NCI-H2107 (cell line): ENCODE measurements around the gene FSTL5.
"Not testable (repeated sequence)": the region's sequence is repeated elsewhere in the genome, so short reads cannot be mapped to it uniquely, and the experiment has no call there.

ENCODE experiments used
- DNase-seq: peaks from one replicate; lab custom pipeline; 2025; lab: John Stamatoyannopoulos, UW

The FSTL5 gene

DNA sequence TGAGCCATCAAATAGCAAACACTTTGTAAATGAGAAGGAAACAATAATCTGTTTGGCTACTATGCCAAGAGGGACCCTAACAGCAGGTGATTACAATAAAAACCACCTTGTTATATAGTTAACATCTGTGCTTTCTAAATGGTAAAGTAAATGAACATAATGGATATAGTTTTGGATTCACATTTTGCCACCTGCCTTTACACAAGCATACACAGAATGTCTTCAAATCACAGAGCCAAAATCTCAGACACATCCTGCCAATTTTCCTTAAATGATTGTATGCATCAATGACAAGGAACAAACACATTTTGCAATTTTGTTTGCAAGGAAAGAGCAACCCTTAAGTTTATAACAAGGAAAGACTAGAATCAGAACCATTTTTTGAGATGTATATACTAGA, 334.2 kb downstream of the FSTL5 start:
- DNase-seq, result no peak

- no peak for DNase-seq
Observed at GRCh38 chr4:161828061-161828460, 335.7 kb downstream of the FSTL5 start.

DNA sequence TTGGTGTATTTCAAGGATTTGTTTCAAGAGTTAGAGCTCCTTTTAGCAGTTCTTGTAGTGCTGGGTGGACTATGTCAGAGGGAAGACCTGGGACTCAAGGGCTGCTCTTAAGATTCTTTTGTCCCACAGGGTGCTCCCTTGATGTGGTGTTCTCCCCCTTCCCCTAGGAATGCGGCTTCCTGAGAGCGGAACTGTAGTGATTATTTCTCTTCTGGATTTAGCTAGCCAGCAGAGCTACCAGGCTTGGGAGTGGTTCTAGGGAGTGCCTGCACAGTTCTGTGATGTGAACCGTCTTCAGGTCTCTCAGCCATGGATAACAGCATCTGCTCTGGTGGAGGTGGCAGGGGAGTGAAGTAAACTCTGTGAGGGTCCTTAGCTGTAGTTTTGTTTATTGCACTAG, 336.8 kb downstream of the FSTL5 start:
- DNase-seq, result no peak

- DNase-seq, result no peak
Observed at GRCh38 chr4:161823450-161823849, 340.4 kb downstream of the FSTL5 start.

DNA sequence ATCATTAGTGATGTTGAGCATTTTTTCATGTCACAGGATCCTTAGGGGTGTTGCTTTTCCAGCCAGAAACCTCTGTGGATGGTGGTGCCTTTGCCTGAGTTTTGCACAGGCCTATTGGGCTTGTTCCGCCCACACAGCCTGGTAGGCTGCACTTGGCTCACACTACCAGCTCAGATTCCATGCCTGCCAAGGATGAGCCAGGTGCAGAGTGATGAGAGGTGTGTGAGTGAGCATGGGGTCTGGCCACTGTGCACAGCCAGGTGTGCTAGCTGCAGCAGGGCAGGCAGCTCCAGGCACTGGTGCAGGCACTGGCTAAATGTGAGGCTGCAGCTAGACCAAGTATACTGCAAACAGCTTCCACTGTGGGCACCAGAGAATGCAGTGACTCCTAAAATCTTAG, 341.6 kb downstream of the FSTL5 start:
- DNase-seq, result no peak

GRCh38 chr4:161817914-161818313, 345.9 kb downstream of the FSTL5 start:
- DNase-seq, result no peak

DNA sequence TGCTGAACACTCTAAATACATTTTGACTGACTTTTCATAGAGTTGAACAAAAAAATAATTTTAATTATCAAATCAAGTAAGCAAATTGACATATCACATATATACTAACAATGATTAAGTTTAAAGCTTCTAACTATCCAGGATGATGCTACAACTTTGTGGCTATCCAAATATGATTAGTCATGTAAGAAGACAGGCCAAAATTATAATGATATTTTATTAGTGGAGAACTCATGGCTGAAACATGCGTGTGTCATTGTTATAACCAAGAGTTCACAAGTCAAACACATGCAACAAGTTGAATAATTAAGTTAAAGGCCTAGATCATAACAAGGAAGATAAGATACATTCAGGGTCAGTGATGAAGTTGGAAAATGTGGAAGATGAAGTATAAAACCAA, 346.8 kb downstream of the FSTL5 start:
- DNase-seq, result no peak

GRCh38 chr4:161815841-161816240, 348.0 kb downstream of the FSTL5 start:
- no peak for DNase-seq

- no peak for DNase-seq
Observed at GRCh38 chr4:161813889-161814288, 349.9 kb downstream of the FSTL5 start.

- DNase-seq, result no peak
Observed at GRCh38 chr4:161813389-161813788, 350.4 kb downstream of the FSTL5 start.

- no peak for DNase-seq
Observed at GRCh38 chr4:161803171-161803570, 360.6 kb downstream of the FSTL5 start.

DNA sequence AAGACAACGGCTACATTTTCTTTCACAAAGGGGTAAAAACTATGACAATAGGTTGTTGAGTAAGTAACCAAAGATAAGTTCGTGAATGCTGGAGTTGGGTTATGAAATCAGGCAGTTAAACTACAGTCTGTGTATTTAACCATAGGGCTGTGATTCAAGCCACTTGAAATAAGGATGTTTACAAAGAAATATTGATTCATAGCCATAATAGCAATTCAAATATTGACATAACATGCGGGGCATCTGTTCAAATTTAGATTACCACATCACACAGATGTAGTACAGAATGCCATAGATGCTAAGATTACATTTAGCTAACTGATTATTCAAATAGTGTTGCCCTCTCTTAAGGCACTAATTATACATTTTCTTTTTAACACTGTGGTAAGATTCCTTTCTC, 364.1 kb downstream of the FSTL5 start:
- DNase-seq, result no peak

DNA sequence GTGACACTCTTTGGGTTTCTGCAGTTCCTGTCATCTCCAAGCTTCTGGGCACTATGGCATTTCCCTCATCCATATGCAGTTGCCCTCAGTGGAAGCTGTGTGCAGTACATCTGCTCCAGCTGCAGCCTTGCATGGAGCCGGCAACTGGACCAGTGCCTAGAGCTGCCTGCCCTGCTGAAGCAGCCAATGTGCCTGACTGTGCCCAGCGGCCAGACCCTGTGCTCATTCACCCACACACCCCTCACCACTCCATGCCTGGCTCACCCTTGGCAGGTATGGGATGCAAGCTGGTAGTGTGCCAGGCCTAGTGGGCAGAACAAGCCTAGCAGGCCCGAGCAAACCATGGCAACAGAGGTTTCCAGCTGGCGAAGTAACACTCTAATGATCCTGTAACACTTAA, 370.8 kb downstream of the FSTL5 start:
- no peak for DNase-seq

DNA sequence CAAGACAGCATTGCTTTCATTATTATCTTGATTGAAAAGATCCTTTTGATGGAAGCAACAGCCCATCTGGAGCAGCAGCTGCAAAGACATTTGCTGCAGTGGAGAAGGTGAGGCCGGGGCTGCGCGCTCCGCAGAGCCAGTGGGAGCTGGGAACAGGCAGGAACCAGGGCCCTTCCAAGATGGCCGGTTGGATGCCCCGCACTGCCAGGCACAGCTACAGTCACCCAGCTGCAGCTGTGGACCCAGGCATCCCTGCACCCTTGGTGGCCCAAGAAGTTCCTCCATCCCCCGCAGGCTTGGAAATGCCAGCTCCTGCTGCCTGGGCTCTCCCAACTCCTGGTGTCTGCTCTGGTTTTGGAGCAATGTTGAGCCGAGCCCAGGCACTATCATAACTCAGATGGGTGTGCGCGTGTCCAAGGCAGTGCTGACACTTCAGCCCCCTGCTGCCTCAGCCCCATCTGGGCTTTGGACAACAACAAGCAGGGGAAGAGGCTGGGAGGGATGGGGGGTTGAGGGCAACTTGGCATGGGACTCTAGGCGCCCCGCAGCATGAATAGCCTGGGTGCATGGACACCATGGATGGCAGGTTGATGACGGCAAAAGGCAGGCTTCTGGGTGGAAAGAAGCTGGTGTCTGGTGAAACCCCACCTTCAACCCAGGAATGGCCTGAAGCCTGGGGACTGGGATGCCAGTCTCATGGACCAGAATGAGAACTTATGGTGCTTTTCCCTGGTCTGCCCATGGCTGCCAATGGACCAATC, 371.8 kb downstream of the FSTL5 start:
- DNase-seq, result no peak

- no peak for DNase-seq
Observed at GRCh38 chr4:161767116-161767515, 396.7 kb downstream of the FSTL5 start.

- no peak for DNase-seq
Observed at GRCh38 chr4:161762796-161763195, 401.0 kb downstream of the FSTL5 start.

- no peak for DNase-seq
Observed at GRCh38 chr4:161760008-161760407, 403.8 kb downstream of the FSTL5 start.

GRCh38 chr4:161758412-161758811, 405.4 kb downstream of the FSTL5 start:
- DNase-seq, result not testable (repeated sequence)

- no peak for DNase-seq
Observed at GRCh38 chr4:161728929-161729328, 434.9 kb downstream of the FSTL5 start.

DNA sequence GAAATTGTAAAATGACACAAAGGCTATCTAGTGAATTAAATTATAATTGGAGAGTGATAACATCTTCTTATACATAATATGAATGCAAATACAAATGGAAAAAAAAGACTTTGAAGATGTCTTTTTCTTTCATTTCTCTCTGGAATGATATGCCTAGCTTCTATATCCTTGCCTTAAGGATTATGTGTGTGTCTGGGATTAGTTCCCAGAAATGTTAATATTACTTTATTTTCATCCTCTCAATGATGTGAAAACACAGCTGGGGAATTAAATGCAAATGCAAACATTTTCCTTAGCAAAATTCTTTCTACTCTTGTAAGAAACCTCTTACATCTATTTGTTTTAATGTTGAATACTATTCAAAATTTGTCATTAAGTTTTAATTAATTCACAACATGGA, 441.9 kb downstream of the FSTL5 start:
- no peak for DNase-seq

GRCh38 chr4:161717084-161717483, 446.7 kb downstream of the FSTL5 start:
- DNase-seq, result no peak

DNA sequence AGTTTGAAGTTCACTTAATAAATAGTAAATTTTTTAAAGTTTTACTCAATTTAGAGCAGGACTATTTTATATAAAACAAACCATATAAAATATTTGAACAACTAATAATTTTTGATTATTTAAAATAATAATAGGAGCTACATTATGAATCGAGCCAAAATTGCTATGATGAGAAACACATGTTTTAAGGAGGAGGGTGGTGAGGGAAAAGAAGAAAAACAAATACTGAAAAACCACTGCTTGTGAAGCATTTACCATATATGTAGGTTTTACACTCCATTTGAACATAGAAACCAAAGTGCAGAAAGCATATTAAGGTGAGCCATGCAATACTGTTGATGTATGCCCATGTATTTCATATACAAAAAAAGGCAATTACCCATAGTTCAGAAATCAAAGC, 448.9 kb downstream of the FSTL5 start:
- DNase-seq, result no peak

- DNase-seq, result no peak
Observed at GRCh38 chr4:161714022-161714751, 449.6 kb downstream of the FSTL5 start.

GRCh38 chr4:161704653-161705052, 459.1 kb downstream of the FSTL5 start:
- DNase-seq, result no peak
